Endothelial cell of umbilical vein (primary cell): ENCODE measurements around the gene TMEM120A.

Experiments
- EZH2 ChIP-seq: IDR thresholded peaks from 2 replicates; pipeline ENCODE4 v1.6.1; 2012; ENCODE audit warnings: borderline replicate concordance, low read depth, mild to moderate bottlenecking, moderate library complexity, low read length, inconsistent platforms; ENCODE audit not compliant: severe bottlenecking
- MYC ChIP-seq: IDR thresholded peaks from one replicate; pipeline ENCODE4 v1.6.1; 2011; ENCODE audit warnings: mild to moderate bottlenecking, low read depth, low read length
- POLR2A ChIP-seq: IDR thresholded peaks from 2 replicates; pipeline ENCODE4 v1.6.1; 2012; ENCODE audit warnings: low read depth, mild to moderate bottlenecking, control low read depth, low read length
- POLR2AphosphoS5 ChIP-seq: IDR thresholded peaks from 2 replicates; pipeline ENCODE4 v1.6.1; 2012; ENCODE audit warnings: low read depth, mild to moderate bottlenecking, control low read depth, low read length, moderate library complexity; ENCODE audit not compliant: insufficient read depth
- TF ChIP-seq, protein P1 (sequence below), 2 donors: IDR thresholded peaks; 1 replicate in 1 of 2; 2 replicates in 1 of 2; pipeline ENCODE4 v1.5.1; 2011; ENCODE audit warnings: low read length in 2 of 2, mild to moderate bottlenecking in 2 of 2, moderate library complexity in 2 of 2, control low read depth in 1 of 2, inconsistent platforms in 1 of 2, low read depth in 1 of 2; ENCODE audit not compliant: insufficient read depth in 1 of 2; ENCODE audit errors: extremely low read depth in 1 of 2
- TF ChIP-seq, protein P2 (sequence below): IDR thresholded peaks from 2 replicates; pipeline ENCODE4 v1.6.1; 2011; ENCODE audit not compliant: insufficient read depth, insufficient read length

DNA sequence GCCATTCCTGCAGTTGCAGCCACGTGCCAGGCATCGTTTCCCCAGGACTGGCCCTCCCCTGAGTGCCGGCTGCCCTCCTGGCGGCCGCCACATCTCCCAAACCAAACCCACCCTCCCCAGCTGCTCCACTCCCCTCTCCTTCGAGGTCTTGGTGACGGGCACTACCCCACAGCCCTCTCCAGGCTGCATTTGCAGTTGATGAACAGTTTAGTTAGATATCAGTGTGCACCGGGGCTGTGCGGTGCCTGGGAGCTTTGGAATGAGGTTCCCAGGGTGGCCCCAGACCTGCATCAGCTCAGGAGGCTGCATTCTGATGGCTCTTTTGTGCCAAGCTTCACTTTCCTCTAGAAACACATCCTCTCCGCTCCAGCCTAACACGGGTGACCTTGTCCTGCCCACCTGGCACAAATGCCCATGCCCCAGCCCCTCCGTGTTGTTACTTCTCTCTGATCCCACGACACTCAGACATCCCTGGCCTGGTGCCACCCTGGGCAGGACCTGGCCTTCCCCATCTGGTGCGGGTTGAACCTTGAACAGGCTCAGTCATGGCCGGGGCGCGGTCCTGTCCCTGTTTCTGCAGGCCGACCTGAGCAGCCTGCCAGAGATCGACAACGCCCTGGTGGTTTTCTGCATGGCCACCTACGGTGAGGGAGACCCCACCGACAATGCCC, 14.5 kb downstream of the TMEM120A start:
- TF ChIP-seq EZH2: no peak
- TF ChIP-seq, protein P1, sequence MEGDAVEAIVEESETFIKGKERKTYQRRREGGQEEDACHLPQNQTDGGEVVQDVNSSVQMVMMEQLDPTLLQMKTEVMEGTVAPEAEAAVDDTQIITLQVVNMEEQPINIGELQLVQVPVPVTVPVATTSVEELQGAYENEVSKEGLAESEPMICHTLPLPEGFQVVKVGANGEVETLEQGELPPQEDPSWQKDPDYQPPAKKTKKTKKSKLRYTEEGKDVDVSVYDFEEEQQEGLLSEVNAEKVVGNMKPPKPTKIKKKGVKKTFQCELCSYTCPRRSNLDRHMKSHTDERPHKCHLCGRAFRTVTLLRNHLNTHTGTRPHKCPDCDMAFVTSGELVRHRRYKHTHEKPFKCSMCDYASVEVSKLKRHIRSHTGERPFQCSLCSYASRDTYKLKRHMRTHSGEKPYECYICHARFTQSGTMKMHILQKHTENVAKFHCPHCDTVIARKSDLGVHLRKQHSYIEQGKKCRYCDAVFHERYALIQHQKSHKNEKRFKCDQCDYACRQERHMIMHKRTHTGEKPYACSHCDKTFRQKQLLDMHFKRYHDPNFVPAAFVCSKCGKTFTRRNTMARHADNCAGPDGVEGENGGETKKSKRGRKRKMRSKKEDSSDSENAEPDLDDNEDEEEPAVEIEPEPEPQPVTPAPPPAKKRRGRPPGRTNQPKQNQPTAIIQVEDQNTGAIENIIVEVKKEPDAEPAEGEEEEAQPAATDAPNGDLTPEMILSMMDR (IDR thresholded peaks at IDR 0.05; ENCODE audit: extremely low read depth in 1 of 2, insufficient read depth in 1 of 2, low read depth in 1 of 2, low read length in 2 of 2): no peak
- TF ChIP-seq POLR2AphosphoS5: no peak
- no peak for TF ChIP-seq POLR2A
- no peak for TF ChIP-seq MYC
- TF ChIP-seq, protein P2, sequence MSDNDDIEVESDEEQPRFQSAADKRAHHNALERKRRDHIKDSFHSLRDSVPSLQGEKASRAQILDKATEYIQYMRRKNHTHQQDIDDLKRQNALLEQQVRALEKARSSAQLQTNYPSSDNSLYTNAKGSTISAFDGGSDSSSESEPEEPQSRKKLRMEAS: no peak
